T-cell (primary cell): ENCODE data around the gene ETV4. TPM values are rescaled to one million over a fixed set of nuclear protein-coding genes. Genes with fewer than 3 reads are reported as not detected.

Source experiments
- ATAC-seq, 4 experiments: fragments of 200-7000 bp in 3 of 4; fragments of 150-1000 bp in 1 of 4; cut with Tn5 transposase; replicated peaks in 1 of 4; 1 replicate in 3 of 4; 2 replicates in 1 of 4; pipeline ENCODE4 v1.10.0; 2021; ENCODE audit warnings: moderate library complexity in 3 of 4, mild to moderate bottlenecking in 2 of 4, moderate number of reproducible peaks in 1 of 4
- CTCF ChIA-PET, 2 donors: fragments of 300-600 bp; sonication (Branson Sonifier 250); formaldehyde crosslinking; loops; one replicate each; lab custom pipeline; 2022; ENCODE audit warnings: antibody characterized with exemption in 2 of 2; lab: Charles Lee
- POLR2A ChIA-PET, 2 donors: fragments of 300-600 bp; sonication (Branson Sonifier 250); formaldehyde crosslinking; loops; one replicate each; lab custom pipeline; 2022; ENCODE audit warnings: antibody characterized with exemption in 2 of 2; lab: Charles Lee
- DNase-seq, 35 experiments: peaks; one replicate each; pipeline versions ENCODE4 v3.0.0 to v3.0.0-alpha.2; 2013 to 2023
- H3K27ac ChIP-seq: one replicate; pipeline ENCODE4 v1.5.1; 2013; ENCODE audit warnings: low read length
- H3K27me3 ChIP-seq, 2 experiments: replicated peaks in 1 of 2; 1 replicate in 1 of 2; 2 replicates in 1 of 2; pipeline versions ENCODE4 v1.6.1 to v1.7.0; 2013; ENCODE audit warnings: low read length in 1 of 2, mixed read lengths in 1 of 2; ENCODE audit not compliant: control insufficient read depth in 2 of 2, insufficient read depth in 2 of 2; ENCODE audit errors: extremely low read depth in 1 of 2
- H3K36me3 ChIP-seq, 2 donors: 1 replicate in 1 of 2; 2 replicates in 1 of 2; pipeline versions ENCODE4 v1.6.1 to v1.7.0; 2013; ENCODE audit warnings: low read length in 1 of 2; ENCODE audit not compliant: control insufficient read depth in 2 of 2, insufficient read depth in 1 of 2; ENCODE audit errors: extremely low read depth in 1 of 2
- H3K4me1 ChIP-seq, 2 experiments: 1 replicate in 1 of 2; 2 replicates in 1 of 2; pipeline versions ENCODE4 v1.6.1 to v1.7.0; 2013; ENCODE audit warnings: low read length in 2 of 2, mixed read lengths in 1 of 2; ENCODE audit not compliant: insufficient read depth in 2 of 2, control insufficient read depth in 1 of 2; ENCODE audit errors: extremely low read depth in 1 of 2
- H3K4me3 ChIP-seq, 2 donors: 1 replicate in 1 of 2; 2 replicates in 1 of 2; pipeline versions ENCODE4 v1.5.1 to v1.7.0; 2013; ENCODE audit warnings: mild to moderate bottlenecking in 2 of 2, low read length in 1 of 2, moderate library complexity in 1 of 2; ENCODE audit not compliant: control insufficient read depth in 1 of 2; ENCODE audit errors: extremely low read depth in 1 of 2
- H3K9me3 ChIP-seq: 2 replicates; pipeline ENCODE4 v1.7.0; 2013
- H3K27ac Mint-ChIP-seq, 2 donors: one replicate each; pipeline ENCODE4 v1.8.0; 2020 to 2021; ENCODE audit warnings: mild to moderate bottlenecking in 2 of 2, mixed read lengths in 2 of 2
- H3K27me3 Mint-ChIP-seq, 2 donors: one replicate each; pipeline ENCODE4 v1.8.0; 2021 to 2022; ENCODE audit warnings: mixed read lengths in 2 of 2
- H3K36me3 Mint-ChIP-seq: one replicate; pipeline ENCODE4 v1.8.0; 2021; ENCODE audit warnings: mixed read lengths
- H3K4me1 Mint-ChIP-seq, 3 donors: one replicate each; pipeline ENCODE4 v1.8.0; 2020 to 2022; ENCODE audit warnings: mixed read lengths in 3 of 3, mild to moderate bottlenecking in 1 of 3
- H3K4me3 Mint-ChIP-seq, 3 donors: one replicate each; pipeline ENCODE4 v1.8.0; 2020 to 2022; ENCODE audit warnings: mild to moderate bottlenecking in 3 of 3, mixed read lengths in 3 of 3, moderate library complexity in 3 of 3
- H3K9me3 Mint-ChIP-seq, 3 donors: one replicate each; pipeline ENCODE4 v1.8.0; 2020 to 2022; ENCODE audit warnings: mixed read lengths in 3 of 3
- WGBS: methylation state at CpG from one replicate; pipeline ENCODE4 v1.1.5; 2013; ENCODE audit warnings: missing lambda C conversion rate; ENCODE audit not compliant: insufficient coverage; 5-methylcytosine and 5-hydroxymethylcytosine counted together
- total RNA-seq, 35 experiments: library from RNA in 6 of 35; stranded (reverse) in 6 of 35; fragments of 120-200 nt in 1 of 35; gene quantifications; one replicate each; pipeline versions ENCODE4 v1.2.1 to v1.2.4 and lab custom pipeline; 2013 to 2026

Gene ETV4
- total RNA-seq, 5 donors from 2014 or later (not counting 1 experiment from before 2014, with no cell fraction given) = 0.41 to 0.46 (median 0.44) TPM; not detected in 2

DNA sequence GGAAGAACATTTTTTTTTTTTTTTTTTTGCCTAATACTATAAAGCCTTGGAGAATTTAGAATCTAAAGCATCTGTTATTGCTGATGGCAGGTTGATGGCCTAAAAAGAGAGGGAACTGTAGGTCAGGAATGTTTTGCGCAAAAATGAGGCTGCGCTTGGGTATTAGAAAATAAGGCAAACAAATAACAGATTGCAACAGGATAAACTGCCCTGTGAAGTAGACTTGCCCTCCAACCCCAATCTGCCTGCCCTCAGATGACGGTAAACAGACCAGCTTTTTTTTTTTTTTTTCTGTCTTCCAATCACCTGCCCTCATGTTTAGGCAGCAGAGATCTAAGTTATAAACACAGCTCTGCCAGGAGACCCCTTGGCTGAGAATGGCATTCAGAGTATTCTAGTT lies 66.2 kb downstream of the ETV4 start:
- WGBS = 89% methylated on average over 2 of the region's 3 CpGs
- no peak overlapping the region for H3K27ac Mint-ChIP-seq
- POLR2A ChIA-PET = interaction anchor here (0.5 to 0.7 kb wide), 3 partner anchors 9 to 119 kb away, joined by 4 to 6 read pairs (median 6); no protein-coding TSS in a partner anchor
- Histone ChIP-seq H3K9me3 (no peaks in the 10 kb centered on the region), H3K27me3 (peaks cover 0 to 3% of the 10 kb centered on the region in 2 experiments), H3K4me3 (no peak overlapping the region), H3K36me3 (no peaks in the 10 kb centered on the region), H3K27ac (no peak overlapping the region), H3K4me1 (peaks cover 8 to 14% of the 10 kb centered on the region in 2 experiments)
- no peaks in the 10 kb centered on the region for H3K9me3 Mint-ChIP-seq
- H3K27me3 Mint-ChIP-seq = no peaks in the 10 kb centered on the region
- CTCF ChIA-PET = interaction anchor here in 1 of 2 donors (1.1 kb wide), 1 partner anchor 85 kb away, joined by 4 read pairs; no protein-coding TSS in a partner anchor
- no peak overlapping the region for H3K4me3 Mint-ChIP-seq
- no peak for ATAC-seq
- peaks cover 13 to 17% (median 14%) of the 10 kb centered on the region in 3 donors for H3K4me1 Mint-ChIP-seq
- H3K36me3 Mint-ChIP-seq = peaks cover 3% of the 10 kb centered on the region
- no peak for DNase-seq

Other genes with a start within 250 kb of the ETV4 start
- 1 to 10 TPM; 1.3 to 2.9 (median 2.4) TPM for gene ARL4D, start 147.3 kb downstream of the ETV4 start, total RNA-seq
- 100 to 1,000 TPM in 1 of 5 donors, 10 to 100 TPM in 4; 68.9 to 103 (median 76.1) TPM for gene DHX8, start 62.4 kb downstream of the ETV4 start, total RNA-seq
- 1 to 10 TPM; 2.9 to 5.5 (median 3.6) TPM for gene MEOX1, start 115.6 kb upstream of the ETV4 start, total RNA-seq
- gene SOST, start 212.5 kb upstream of the ETV4 start, total RNA-seq = not detected
- 1 to 10 TPM; 8.1 to 9.8 (median 9.6) TPM for gene DUSP3, start 232.6 kb upstream of the ETV4 start, total RNA-seq
- not detected for gene CFAP97D1, start 234.1 kb upstream of the ETV4 start, total RNA-seq